Stimulated activated CD4-positive, alpha-beta T cell treated with anti-CD3 and anti-CD28 coated beads, Interleukin-15, amount 100 ng/mL, for 48 hours (primary cell): ENCODE measurements around the gene RALGPS1.

Experiments used
- DNase-seq, 2 donors: peaks; one replicate each; pipeline ENCODE4 v3.0.0-alpha.2; 2020; ENCODE audit warnings: low read depth in 2 of 2

RALGPS1 gene

GRCh38 chr9:127174386-127175318 is 260.1 kb downstream of the RALGPS1 start:
- no peak for DNase-seq

- no peak for DNase-seq
Measured at GRCh38 chr9:127175319-127175715, 260.7 kb downstream of the RALGPS1 start.

- DNase-seq = no peak
Measured at GRCh38 chr9:127175764-127176163, 261.2 kb downstream of the RALGPS1 start.

GRCh38 chr9:127176631-127177030 is 262.0 kb downstream of the RALGPS1 start:
- DNase-seq = no peak

- DNase-seq = no peak
Measured at GRCh38 chr9:127177231-127177630, 262.6 kb downstream of the RALGPS1 start.

GRCh38 chr9:127177665-127178265 is 263.2 kb downstream of the RALGPS1 start:
- DNase-seq = no peak

GRCh38 chr9:127178686-127179632 is 264.4 kb downstream of the RALGPS1 start:
- DNase-seq = no peak

- DNase-seq = no peak
Measured at GRCh38 chr9:127179633-127180441, 265.3 kb downstream of the RALGPS1 start.

GRCh38 chr9:127180457-127181314 is 266.1 kb downstream of the RALGPS1 start:
- no peak for DNase-seq

- DNase-seq = no peak
Measured at GRCh38 chr9:127181315-127181580, 266.7 kb downstream of the RALGPS1 start.

GRCh38 chr9:127181595-127182190 is 267.1 kb downstream of the RALGPS1 start:
- no peak for DNase-seq

- no peak for DNase-seq
Measured at GRCh38 chr9:127182901-127183746, 268.5 kb downstream of the RALGPS1 start.

- DNase-seq = no peak
Measured at GRCh38 chr9:127183814-127184582, 269.4 kb downstream of the RALGPS1 start.

GRCh38 chr9:127184641-127185040 is 270.1 kb downstream of the RALGPS1 start:
- DNase-seq = no peak

- DNase-seq = no peak
Measured at GRCh38 chr9:127185181-127185580, 270.6 kb downstream of the RALGPS1 start.

GRCh38 chr9:127185931-127186781 is 271.6 kb downstream of the RALGPS1 start:
- no peak for DNase-seq

GRCh38 chr9:127186806-127187205 is 272.2 kb downstream of the RALGPS1 start:
- DNase-seq = no peak
